T-cell (primary cell): ENCODE measurements around the gene OR10G8. TPM values are rescaled to one million over a fixed set of nuclear protein-coding genes. Genes with fewer than 3 reads are reported as not detected.
A peak's percentile ranks its signal among the peaks of the same experiment; 100 is the strongest.

Experiments used
- ATAC-seq, 4 experiments: fragments of 200-7000 bp in 3 of 4; fragments of 150-1000 bp in 1 of 4; cut with Tn5 transposase; replicated peaks in 1 of 4; 1 replicate in 3 of 4; 2 replicates in 1 of 4; pipeline ENCODE4 v1.10.0; 2021; ENCODE audit warnings: moderate library complexity in 3 of 4, mild to moderate bottlenecking in 2 of 4, moderate number of reproducible peaks in 1 of 4
- CTCF ChIA-PET, 2 donors: fragments of 300-600 bp; sonication (Branson Sonifier 250); formaldehyde crosslinking; loops; one replicate each; lab custom pipeline; 2022; ENCODE audit warnings: antibody characterized with exemption in 2 of 2; lab: Charles Lee
- POLR2A ChIA-PET, 2 donors: fragments of 300-600 bp; sonication (Branson Sonifier 250); formaldehyde crosslinking; loops; one replicate each; lab custom pipeline; 2022; ENCODE audit warnings: antibody characterized with exemption in 2 of 2; lab: Charles Lee
- DNase-seq, 35 experiments: peaks; one replicate each; pipeline versions ENCODE4 v3.0.0 to v3.0.0-alpha.2; 2013 to 2023
- H3K27ac ChIP-seq: one replicate; pipeline ENCODE4 v1.5.1; 2013; ENCODE audit warnings: low read length
- H3K27me3 ChIP-seq, 2 experiments: replicated peaks in 1 of 2; 1 replicate in 1 of 2; 2 replicates in 1 of 2; pipeline versions ENCODE4 v1.6.1 to v1.7.0; 2013; ENCODE audit warnings: low read length in 1 of 2, mixed read lengths in 1 of 2; ENCODE audit not compliant: control insufficient read depth in 2 of 2, insufficient read depth in 2 of 2; ENCODE audit errors: extremely low read depth in 1 of 2
- H3K36me3 ChIP-seq, 2 donors: 1 replicate in 1 of 2; 2 replicates in 1 of 2; pipeline versions ENCODE4 v1.6.1 to v1.7.0; 2013; ENCODE audit warnings: low read length in 1 of 2; ENCODE audit not compliant: control insufficient read depth in 2 of 2, insufficient read depth in 1 of 2; ENCODE audit errors: extremely low read depth in 1 of 2
- H3K4me1 ChIP-seq, 2 experiments: 1 replicate in 1 of 2; 2 replicates in 1 of 2; pipeline versions ENCODE4 v1.6.1 to v1.7.0; 2013; ENCODE audit warnings: low read length in 2 of 2, mixed read lengths in 1 of 2; ENCODE audit not compliant: insufficient read depth in 2 of 2, control insufficient read depth in 1 of 2; ENCODE audit errors: extremely low read depth in 1 of 2
- H3K4me3 ChIP-seq, 2 donors: 1 replicate in 1 of 2; 2 replicates in 1 of 2; pipeline versions ENCODE4 v1.5.1 to v1.7.0; 2013; ENCODE audit warnings: mild to moderate bottlenecking in 2 of 2, low read length in 1 of 2, moderate library complexity in 1 of 2; ENCODE audit not compliant: control insufficient read depth in 1 of 2; ENCODE audit errors: extremely low read depth in 1 of 2
- H3K9me3 ChIP-seq: 2 replicates; pipeline ENCODE4 v1.7.0; 2013
- H3K27ac Mint-ChIP-seq, 2 donors: one replicate each; pipeline ENCODE4 v1.8.0; 2020 to 2021; ENCODE audit warnings: mild to moderate bottlenecking in 2 of 2, mixed read lengths in 2 of 2
- H3K27me3 Mint-ChIP-seq, 2 donors: one replicate each; pipeline ENCODE4 v1.8.0; 2021 to 2022; ENCODE audit warnings: mixed read lengths in 2 of 2
- H3K36me3 Mint-ChIP-seq: one replicate; pipeline ENCODE4 v1.8.0; 2021; ENCODE audit warnings: mixed read lengths
- H3K4me1 Mint-ChIP-seq, 3 donors: one replicate each; pipeline ENCODE4 v1.8.0; 2020 to 2022; ENCODE audit warnings: mixed read lengths in 3 of 3, mild to moderate bottlenecking in 1 of 3
- H3K4me3 Mint-ChIP-seq, 3 donors: one replicate each; pipeline ENCODE4 v1.8.0; 2020 to 2022; ENCODE audit warnings: mild to moderate bottlenecking in 3 of 3, mixed read lengths in 3 of 3, moderate library complexity in 3 of 3
- H3K9me3 Mint-ChIP-seq, 3 donors: one replicate each; pipeline ENCODE4 v1.8.0; 2020 to 2022; ENCODE audit warnings: mixed read lengths in 3 of 3
- WGBS: methylation state at CpG from one replicate; pipeline ENCODE4 v1.1.5; 2013; ENCODE audit warnings: missing lambda C conversion rate; ENCODE audit not compliant: insufficient coverage; 5-methylcytosine and 5-hydroxymethylcytosine counted together
- total RNA-seq, 35 experiments: library from RNA in 6 of 35; stranded (reverse) in 6 of 35; fragments of 120-200 nt in 1 of 35; gene quantifications; one replicate each; pipeline versions ENCODE4 v1.2.1 to v1.2.4 and lab custom pipeline; 2013 to 2026

The OR10G8 gene
- total RNA-seq, 5 donors from 2014 or later (not counting 1 experiment from before 2014, with no cell fraction given) = not detected

- Histone ChIP-seq H3K27ac (no peak overlapping the region), H3K36me3 (no peaks in the 10 kb centered on the region), H3K9me3 (no peaks in the 10 kb centered on the region), H3K4me1 (peaks cover 0 to 3% of the 10 kb centered on the region in 2 experiments), H3K4me3 (no peak overlapping the region), H3K27me3 (peaks cover 0 to 16% of the 10 kb centered on the region in 2 experiments)
- H3K9me3 Mint-ChIP-seq = no peaks in the 10 kb centered on the region
- POLR2A ChIA-PET = no interaction called here
- H3K4me3 Mint-ChIP-seq = no peak overlapping the region
- H3K36me3 Mint-ChIP-seq = no peaks in the 10 kb centered on the region
- H3K4me1 Mint-ChIP-seq = peaks cover 0 to 10% (median 7%) of the 10 kb centered on the region in 3 donors
- DNase-seq = no peak
- CTCF ChIA-PET = interaction anchor here (0.7 to 1.8 kb wide), 3 partner anchors 52 to 126 kb away, joined by 3 to 4 read pairs (median 3); no protein-coding TSS in a partner anchor
- H3K27me3 Mint-ChIP-seq = peaks cover 45 to 52% of the 10 kb centered on the region in 2 donors
- no CpG with 5 or more reads among the region's 4 CpGs for WGBS
- no peak overlapping the region for H3K27ac Mint-ChIP-seq
- ATAC-seq = no peak
Observed at GRCh38 chr11:124068601-124069110, 42.1 kb downstream of the OR10G8 start.

- Mint-ChIP-seq H3K27ac (peak overlapping the region in 1 of 2 donors; percentile 44), H3K4me1 (peaks cover 0 to 10% (median 7%) of the 10 kb centered on the region in 3 donors), H3K4me3 (no peak overlapping the region), H3K9me3 (no peaks in the 10 kb centered on the region), H3K36me3 (no peaks in the 10 kb centered on the region), H3K27me3 (peaks cover 45 to 55% of the 10 kb centered on the region in 2 donors)
- CTCF ChIA-PET = interaction anchor here (0.7 to 1.1 kb wide), 4 partner anchors 51 to 520 kb away, joined by 3 read pairs; no protein-coding TSS in a partner anchor
- 60% methylated on average over 25 of the region's 28 CpGs for WGBS
- Histone ChIP-seq H3K36me3 (no peaks in the 10 kb centered on the region), H3K9me3 (no peaks in the 10 kb centered on the region), H3K27me3 (peaks cover 0 to 17% of the 10 kb centered on the region in 2 experiments), H3K27ac (no peak overlapping the region), H3K4me3 (no peak overlapping the region), H3K4me1 (peaks cover 0 to 3% of the 10 kb centered on the region in 2 experiments)
- POLR2A ChIA-PET = no interaction called here
- peak; percentile 68 to 82 (median 68) for ATAC-seq
- DNase-seq = peak in 22 of 35 experiments; percentile 6 to 48 (median 19)
Observed at GRCh38 chr11:124069429-124070401, 43.1 kb downstream of the OR10G8 start.

- Mint-ChIP-seq H3K27me3 (peaks cover 42 to 63% of the 10 kb centered on the region in 2 donors), H3K9me3 (no peaks in the 10 kb centered on the region), H3K4me1 (peaks cover 0 to 11% (median 7%) of the 10 kb centered on the region in 3 donors), H3K27ac (no peak overlapping the region), H3K4me3 (no peak overlapping the region), H3K36me3 (no peaks in the 10 kb centered on the region)
- ATAC-seq (peak in 1 of 4 experiments; percentile 35), DNase-seq (peak in 33 of 35 experiments; percentile 17 to 77 (median 47))
- ChIA-PET POLR2A (no interaction called here), CTCF (interaction anchor here (0.6 to 1.5 kb wide), 11 partner anchors 8 to 514 kb away, joined by 3 to 14 read pairs (median 3); partner anchors contain the start of gene VWA5A (in 1 of the 2))
- Histone ChIP-seq H3K4me3 (no peak overlapping the region), H3K27ac (no peak overlapping the region), H3K4me1 (peaks cover 0 to 9% of the 10 kb centered on the region in 2 experiments), H3K27me3 (peaks cover 0 to 30% of the 10 kb centered on the region in 2 experiments), H3K9me3 (no peaks in the 10 kb centered on the region), H3K36me3 (no peaks in the 10 kb centered on the region)
- WGBS = 0% methylated on average over 2 of the region's 8 CpGs
Observed at GRCh38 chr11:124070915-124071622, 44.5 kb downstream of the OR10G8 start.

- Mint-ChIP-seq H3K4me3 (no peak overlapping the region), H3K27ac (no peak overlapping the region), H3K36me3 (no peaks in the 10 kb centered on the region), H3K9me3 (no peaks in the 10 kb centered on the region), H3K4me1 (peaks cover 0 to 15% (median 12%) of the 10 kb centered on the region in 3 donors), H3K27me3 (peaks cover 39 to 63% of the 10 kb centered on the region in 2 donors)
- ATAC-seq (no peak), DNase-seq (no peak)
- POLR2A ChIA-PET = no interaction called here
- Histone ChIP-seq H3K27me3 (peaks cover 0 to 35% of the 10 kb centered on the region in 2 experiments), H3K27ac (no peak overlapping the region), H3K9me3 (no peaks in the 10 kb centered on the region), H3K4me3 (no peak overlapping the region), H3K4me1 (peaks cover 0 to 13% of the 10 kb centered on the region in 2 experiments), H3K36me3 (no peaks in the 10 kb centered on the region)
- WGBS = no CpG with 5 or more reads among the region's 4 CpGs
- CTCF ChIA-PET = interaction anchor here (0.6 to 1.5 kb wide), 13 partner anchors 8 to 759 kb away, joined by 3 to 14 read pairs (median 3); partner anchors contain the start of gene VWA5A (in 1 of the 2)
Observed at GRCh38 chr11:124071623-124071948, 45.0 kb downstream of the OR10G8 start.

GRCh38 chr11:124072147-124072546, 45.5 kb downstream of the OR10G8 start:
- WGBS = no CpG with 5 or more reads among the region's 8 CpGs
- peaks cover 0 to 35% of the 10 kb centered on the region in 2 experiments for H3K27me3 ChIP-seq
- H3K9me3 ChIP-seq = no peaks in the 10 kb centered on the region
- no peaks in the 10 kb centered on the region for H3K36me3 ChIP-seq
- no peak overlapping the region for H3K27ac ChIP-seq
- no peak overlapping the region for H3K27ac Mint-ChIP-seq
- H3K4me3 ChIP-seq = no peak overlapping the region
- H3K4me1 ChIP-seq = peaks cover 0 to 13% of the 10 kb centered on the region in 2 experiments
- no peaks in the 10 kb centered on the region for H3K9me3 Mint-ChIP-seq
- POLR2A ChIA-PET = no interaction called here
- peaks cover 0 to 18% (median 15%) of the 10 kb centered on the region in 3 donors for H3K4me1 Mint-ChIP-seq
- H3K4me3 Mint-ChIP-seq = no peak overlapping the region
- ATAC-seq (no peak), DNase-seq (no peak)
- no peaks in the 10 kb centered on the region for H3K36me3 Mint-ChIP-seq
- H3K27me3 Mint-ChIP-seq = peaks cover 40 to 63% of the 10 kb centered on the region in 2 donors
- CTCF ChIA-PET = interaction anchor here (0.6 to 1.5 kb wide), 10 partner anchors 9 to 758 kb away, joined by 3 to 14 read pairs (median 3); partner anchors contain the start of gene VWA5A (in 1 of the 2)
